PFSK-1 (cell line): ENCODE measurements around the gene NAALADL2.

Source experiments
- FOXP2 ChIP-seq: optimal IDR thresholded peaks from 2 replicates; pipeline ENCODE3; 2011; ENCODE audit warnings: borderline replicate concordance, control low read depth, inconsistent platforms; ENCODE audit not compliant: insufficient read depth; ENCODE audit errors: extremely low read length, extremely low read depth
- POLR2AphosphoS5 ChIP-seq: IDR thresholded peaks from 2 replicates; pipeline ENCODE4 v1.6.1; 2012; ENCODE audit warnings: low read depth, mild to moderate bottlenecking, control low read depth, low read length, moderate library complexity
- SIN3A ChIP-seq: IDR thresholded peaks from 2 replicates; pipeline ENCODE4 v1.6.1; 2012; ENCODE audit warnings: mild to moderate bottlenecking, low read length, moderate library complexity, borderline replicate concordance; ENCODE audit not compliant: insufficient read depth
- TAF1 ChIP-seq: IDR thresholded peaks from 2 replicates; pipeline ENCODE4 v1.6.1; 2012; ENCODE audit warnings: low read length, control low read depth, borderline replicate concordance; ENCODE audit not compliant: insufficient read depth
- TF ChIP-seq, protein P1 (sequence below), 2 experiments: IDR thresholded peaks; 2 replicates each; pipeline versions ENCODE4 v1.6.1 to v1.8.0; 2011 to 2012; ENCODE audit warnings: low read depth in 2 of 2, low read length in 2 of 2, control low read depth in 1 of 2, inconsistent platforms in 1 of 2, mild to moderate bottlenecking in 1 of 2, moderate library complexity in 1 of 2; ENCODE audit not compliant: insufficient read depth in 1 of 2

NAALADL2 gene

DNA sequence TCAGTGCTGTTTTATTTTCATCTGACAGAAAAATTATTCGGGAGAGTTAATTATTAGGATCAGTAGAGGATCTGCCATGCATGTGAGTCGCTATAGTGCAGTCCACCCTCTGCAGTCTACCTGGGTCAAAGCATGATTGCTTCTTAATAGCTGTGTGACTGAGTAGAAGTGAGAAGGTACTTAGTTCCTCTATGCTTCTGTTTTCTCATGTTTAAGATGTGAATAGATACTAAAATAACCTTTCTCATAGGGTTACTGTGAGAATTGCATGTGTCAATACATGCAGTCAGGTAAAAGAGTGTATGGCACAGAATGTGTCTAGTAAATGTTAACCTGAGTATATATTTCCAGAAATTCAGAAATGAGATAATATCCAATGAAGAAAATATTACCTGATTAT, 435.7 kb downstream of the NAALADL2 start:
- TF ChIP-seq, protein P1, sequence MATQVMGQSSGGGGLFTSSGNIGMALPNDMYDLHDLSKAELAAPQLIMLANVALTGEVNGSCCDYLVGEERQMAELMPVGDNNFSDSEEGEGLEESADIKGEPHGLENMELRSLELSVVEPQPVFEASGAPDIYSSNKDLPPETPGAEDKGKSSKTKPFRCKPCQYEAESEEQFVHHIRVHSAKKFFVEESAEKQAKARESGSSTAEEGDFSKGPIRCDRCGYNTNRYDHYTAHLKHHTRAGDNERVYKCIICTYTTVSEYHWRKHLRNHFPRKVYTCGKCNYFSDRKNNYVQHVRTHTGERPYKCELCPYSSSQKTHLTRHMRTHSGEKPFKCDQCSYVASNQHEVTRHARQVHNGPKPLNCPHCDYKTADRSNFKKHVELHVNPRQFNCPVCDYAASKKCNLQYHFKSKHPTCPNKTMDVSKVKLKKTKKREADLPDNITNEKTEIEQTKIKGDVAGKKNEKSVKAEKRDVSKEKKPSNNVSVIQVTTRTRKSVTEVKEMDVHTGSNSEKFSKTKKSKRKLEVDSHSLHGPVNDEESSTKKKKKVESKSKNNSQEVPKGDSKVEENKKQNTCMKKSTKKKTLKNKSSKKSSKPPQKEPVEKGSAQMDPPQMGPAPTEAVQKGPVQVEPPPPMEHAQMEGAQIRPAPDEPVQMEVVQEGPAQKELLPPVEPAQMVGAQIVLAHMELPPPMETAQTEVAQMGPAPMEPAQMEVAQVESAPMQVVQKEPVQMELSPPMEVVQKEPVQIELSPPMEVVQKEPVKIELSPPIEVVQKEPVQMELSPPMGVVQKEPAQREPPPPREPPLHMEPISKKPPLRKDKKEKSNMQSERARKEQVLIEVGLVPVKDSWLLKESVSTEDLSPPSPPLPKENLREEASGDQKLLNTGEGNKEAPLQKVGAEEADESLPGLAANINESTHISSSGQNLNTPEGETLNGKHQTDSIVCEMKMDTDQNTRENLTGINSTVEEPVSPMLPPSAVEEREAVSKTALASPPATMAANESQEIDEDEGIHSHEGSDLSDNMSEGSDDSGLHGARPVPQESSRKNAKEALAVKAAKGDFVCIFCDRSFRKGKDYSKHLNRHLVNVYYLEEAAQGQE (IDR thresholded peaks at IDR 0.05; ENCODE audit: insufficient read depth in 1 of 2, low read depth in 2 of 2, low read length in 2 of 2), result no peak
- TF ChIP-seq TAF1 (no peak), POLR2AphosphoS5 (no peak), FOXP2 (no peak), SIN3A (no peak)

DNA sequence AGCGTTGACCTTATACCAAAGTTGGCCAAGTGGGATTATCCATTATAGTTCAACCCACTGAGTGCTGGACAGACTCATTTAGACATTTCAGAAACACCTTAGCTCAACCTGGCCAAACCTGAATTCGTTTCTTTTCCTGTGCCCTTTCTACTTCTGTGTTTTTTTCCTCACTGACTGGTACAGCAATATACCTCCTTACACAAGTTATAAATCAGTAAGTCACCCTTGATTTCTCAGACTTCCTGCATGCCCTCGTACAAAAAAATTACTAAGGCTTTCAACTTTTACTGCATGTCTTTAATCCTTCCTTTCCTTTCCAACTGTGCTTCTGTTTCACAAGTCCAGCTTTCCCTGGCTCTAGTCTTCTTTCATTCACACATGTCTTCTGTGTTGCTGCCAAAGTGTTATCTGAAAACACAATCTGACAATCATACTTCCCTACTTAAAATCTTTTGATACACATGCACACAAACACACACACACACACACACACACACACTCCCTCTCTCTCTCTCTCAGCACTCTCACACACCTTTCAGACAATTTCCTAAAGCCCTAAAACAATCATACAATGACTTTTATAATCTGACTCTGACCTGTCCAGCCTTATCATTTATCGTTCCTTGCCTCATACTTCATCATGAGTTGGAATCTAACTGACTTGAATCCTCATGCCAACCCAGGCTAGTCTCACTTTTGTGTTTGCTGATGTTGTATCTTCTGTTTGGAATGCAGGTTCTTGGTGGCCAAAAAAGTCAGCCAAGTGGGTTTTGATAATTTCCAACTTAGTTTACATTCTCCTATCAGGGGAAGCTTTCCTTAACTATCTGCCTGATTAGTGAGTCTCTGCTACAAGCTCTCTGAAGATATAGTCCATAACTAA, 436.4 kb downstream of the NAALADL2 start:
- TF ChIP-seq TAF1 (no peak), FOXP2 (no peak), SIN3A (no peak), POLR2AphosphoS5 (no peak)
- TF ChIP-seq, protein P1 (IDR thresholded peaks at IDR 0.05; ENCODE audit: insufficient read depth in 1 of 2, low read depth in 2 of 2, low read length in 2 of 2), result no peak

DNA sequence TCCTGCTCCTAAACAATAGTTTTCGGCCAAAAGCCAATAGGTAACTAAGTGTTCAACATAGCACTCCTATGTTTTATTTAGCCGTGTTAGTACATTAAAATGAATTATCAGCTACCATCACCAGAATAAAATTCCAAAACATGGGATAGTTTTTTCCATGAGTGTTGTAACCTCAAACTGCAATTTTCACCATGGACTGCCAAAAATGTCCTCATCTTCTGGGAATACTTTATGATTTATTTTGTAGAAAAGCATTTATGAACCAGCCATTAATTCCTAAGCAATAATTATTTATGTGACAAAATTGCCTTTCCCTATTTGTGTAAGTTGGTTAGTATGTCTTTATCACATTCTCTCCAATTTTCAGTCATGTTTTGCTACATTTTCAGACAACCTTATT, 438.1 kb downstream of the NAALADL2 start:
- TF ChIP-seq, protein P1 (IDR thresholded peaks at IDR 0.05; ENCODE audit: insufficient read depth in 1 of 2, low read depth in 2 of 2, low read length in 2 of 2), result no peak
- TF ChIP-seq POLR2AphosphoS5 (no peak), FOXP2 (no peak), SIN3A (no peak), TAF1 (no peak)

DNA sequence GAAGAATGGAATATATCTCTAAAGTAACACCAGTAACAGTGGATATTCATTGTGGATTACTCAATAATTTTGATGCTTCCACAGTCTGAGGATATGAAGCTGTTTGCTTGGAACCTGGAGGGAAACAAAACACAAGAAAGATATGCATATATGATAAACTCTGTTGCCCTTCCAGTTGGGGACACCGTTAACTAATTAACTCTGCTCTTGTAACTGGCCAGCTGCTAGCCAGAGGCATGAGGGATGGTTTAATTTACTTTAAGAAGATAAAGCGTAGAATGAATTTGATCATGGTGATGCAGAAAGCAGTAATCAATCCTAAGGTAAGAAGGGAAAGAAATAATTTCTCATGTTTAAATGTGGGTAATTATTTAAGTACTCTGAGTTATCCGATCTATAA, 442.6 kb downstream of the NAALADL2 start:
- TF ChIP-seq, protein P1 (IDR thresholded peaks at IDR 0.05; ENCODE audit: insufficient read depth in 1 of 2, low read depth in 2 of 2, low read length in 2 of 2), result no peak
- TF ChIP-seq TAF1, result no peak
- TF ChIP-seq FOXP2, result no peak
- TF ChIP-seq SIN3A, result no peak
- TF ChIP-seq POLR2AphosphoS5, result no peak
